Loucy (cell line): ENCODE results near the gene RNF141.

Source experiments
- H2AFZ ChIP-seq: fragments of 200-600 bp; sonication (generic); 2 replicates; pipeline ENCODE4 v1.6.0; 2016; ENCODE audit warnings: antibody characterized with exemption, mild to moderate bottlenecking, low read length, moderate library complexity
- H3F3A ChIP-seq: fragments of 200-600 bp; 2 replicates; pipeline ENCODE4 v1.6.0; 2016; ENCODE audit warnings: antibody characterized with exemption, low read depth, mild to moderate bottlenecking
- H3K27me3 ChIP-seq: fragments of 200-600 bp; sonication (generic); 2 replicates; pipeline ENCODE4 v1.6.1; 2014; ENCODE audit warnings: low read length, mild to moderate bottlenecking; ENCODE audit not compliant: insufficient read depth, poor library complexity, severe bottlenecking
- H3K36me3 ChIP-seq: fragments of 200-600 bp; sonication (generic); 2 replicates; pipeline ENCODE4 v1.6.1; 2016; ENCODE audit warnings: low read length; ENCODE audit not compliant: insufficient read depth
- H3K4me1 ChIP-seq: fragments of 200-600 bp; sonication (generic); 2 replicates; pipeline ENCODE4 v1.5.1; 2014; ENCODE audit warnings: low read length, mild to moderate bottlenecking; ENCODE audit not compliant: insufficient read depth, poor library complexity, severe bottlenecking
- H3K4me2 ChIP-seq: fragments of 200-600 bp; sonication (generic); 2 replicates; pipeline ENCODE4 v1.6.0; 2014; ENCODE audit warnings: antibody characterized with exemption, low read length, low read depth, mild to moderate bottlenecking; ENCODE audit not compliant: poor library complexity, severe bottlenecking
- H3K4me3 ChIP-seq: fragments of 200-600 bp; sonication (generic); 2 replicates; pipeline ENCODE4 v1.5.1; 2014; ENCODE audit warnings: low read length, mild to moderate bottlenecking, mixed read lengths; ENCODE audit not compliant: poor library complexity, severe bottlenecking
- H3K79me2 ChIP-seq: fragments of 200-600 bp; sonication (generic); 2 replicates; pipeline ENCODE4 v1.6.1; 2014; ENCODE audit warnings: low read length; ENCODE audit not compliant: insufficient read depth
- H3K9ac ChIP-seq: fragments of 200-600 bp; sonication (generic); 2 replicates; pipeline ENCODE4 v1.6.0; 2014; ENCODE audit warnings: mild to moderate bottlenecking, low read depth, low read length, moderate library complexity; ENCODE audit not compliant: poor library complexity, severe bottlenecking
- H3K9me2 ChIP-seq: fragments of 200-600 bp; sonication (generic); replicated peaks from 2 replicates; pipeline ENCODE4 v1.6.1; 2016; ENCODE audit warnings: low read depth, low read length, mixed read lengths
- H3K9me3 ChIP-seq: fragments of 200-600 bp; sonication (generic); 2 replicates; pipeline ENCODE4 v1.6.1; 2014; ENCODE audit warnings: mild to moderate bottlenecking, antibody characterized with exemption, low read length, low read depth; ENCODE audit not compliant: insufficient read depth
- H4K20me1 ChIP-seq: fragments of 200-600 bp; sonication (generic); 2 replicates; pipeline ENCODE4 v1.6.0; 2014; ENCODE audit warnings: antibody characterized with exemption, low read length, mild to moderate bottlenecking; ENCODE audit not compliant: insufficient read depth, poor library complexity, severe bottlenecking
- EZH2phosphoT487 ChIP-seq: fragments of 200-600 bp; IDR thresholded peaks from 2 replicates; pipeline ENCODE4 v1.6.1; 2018; ENCODE audit warnings: antibody characterized with exemption, mild to moderate bottlenecking, moderate library complexity, borderline replicate concordance
- TF ChIP-seq, protein P1 (sequence below): fragments of 200-600 bp; sonication (generic); conservative IDR thresholded peaks from 2 replicates; pipeline ENCODE4 v1.5.1; 2014; ENCODE audit warnings: mild to moderate bottlenecking, antibody characterized with exemption, low read length

RNF141 gene

DNA sequence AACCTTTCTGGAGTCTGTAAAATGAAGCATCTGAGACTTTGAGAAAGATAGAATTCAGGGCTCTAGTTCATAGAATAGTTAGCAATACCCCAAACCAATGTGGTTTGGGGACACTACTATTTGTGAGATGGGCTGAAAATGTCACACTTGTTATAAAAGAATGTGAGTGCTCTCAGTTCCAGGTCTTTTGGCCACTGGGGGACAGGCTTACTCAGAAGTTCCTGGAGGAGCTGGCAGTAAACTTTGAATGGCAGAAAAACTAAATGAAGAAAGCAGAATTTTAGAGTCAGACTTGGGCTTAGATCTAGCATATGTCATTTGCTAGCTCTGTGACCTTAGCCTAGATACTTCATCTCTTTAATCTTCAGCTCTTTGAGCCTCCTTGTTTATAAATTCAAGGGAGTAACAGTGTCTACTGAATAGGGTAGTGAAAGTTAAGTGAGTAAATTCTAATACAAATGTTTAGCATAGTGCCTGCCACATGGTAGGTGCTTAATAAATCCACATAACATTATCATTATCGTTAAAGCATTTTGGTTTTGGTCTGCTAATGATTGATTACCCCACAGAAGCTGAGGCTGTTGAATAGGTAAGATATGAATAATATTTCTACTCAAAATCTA is 23.8 kb upstream of the RNF141 start:
- Histone ChIP-seq H3K36me3 (no peaks in the 10 kb centered on the region), H3K4me2 (no peak overlapping the region), H2AFZ (no peak overlapping the region), H3K9ac (no peak overlapping the region), H3K79me2 (no peaks in the 10 kb centered on the region), H3K9me2 (no peaks in the 10 kb centered on the region), H3K9me3 (no peaks in the 10 kb centered on the region), H3K4me1 (peaks cover 4% of the 10 kb centered on the region), H3F3A (no peaks in the 10 kb centered on the region), H3K4me3 (no peak overlapping the region), H4K20me1 (no peaks in the 10 kb centered on the region), H3K27me3 (no peaks in the 10 kb centered on the region)
- TF ChIP-seq, protein P1, sequence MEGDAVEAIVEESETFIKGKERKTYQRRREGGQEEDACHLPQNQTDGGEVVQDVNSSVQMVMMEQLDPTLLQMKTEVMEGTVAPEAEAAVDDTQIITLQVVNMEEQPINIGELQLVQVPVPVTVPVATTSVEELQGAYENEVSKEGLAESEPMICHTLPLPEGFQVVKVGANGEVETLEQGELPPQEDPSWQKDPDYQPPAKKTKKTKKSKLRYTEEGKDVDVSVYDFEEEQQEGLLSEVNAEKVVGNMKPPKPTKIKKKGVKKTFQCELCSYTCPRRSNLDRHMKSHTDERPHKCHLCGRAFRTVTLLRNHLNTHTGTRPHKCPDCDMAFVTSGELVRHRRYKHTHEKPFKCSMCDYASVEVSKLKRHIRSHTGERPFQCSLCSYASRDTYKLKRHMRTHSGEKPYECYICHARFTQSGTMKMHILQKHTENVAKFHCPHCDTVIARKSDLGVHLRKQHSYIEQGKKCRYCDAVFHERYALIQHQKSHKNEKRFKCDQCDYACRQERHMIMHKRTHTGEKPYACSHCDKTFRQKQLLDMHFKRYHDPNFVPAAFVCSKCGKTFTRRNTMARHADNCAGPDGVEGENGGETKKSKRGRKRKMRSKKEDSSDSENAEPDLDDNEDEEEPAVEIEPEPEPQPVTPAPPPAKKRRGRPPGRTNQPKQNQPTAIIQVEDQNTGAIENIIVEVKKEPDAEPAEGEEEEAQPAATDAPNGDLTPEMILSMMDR: peak; percentile 68
- TF ChIP-seq EZH2phosphoT487: no peak

GRCh38 chr11:10564030-10564429 is 23.0 kb upstream of the RNF141 start:
- H3K4me3 ChIP-seq: no peak overlapping the region

GRCh38 chr11:10561947-10562346 is 21.0 kb upstream of the RNF141 start:
- Histone ChIP-seq H2AFZ (no peak overlapping the region), H4K20me1 (no peaks in the 10 kb centered on the region), H3K36me3 (no peaks in the 10 kb centered on the region), H3K4me2 (no peak overlapping the region), H3K4me1 (peaks cover 4% of the 10 kb centered on the region), H3K9me2 (no peaks in the 10 kb centered on the region), H3F3A (no peaks in the 10 kb centered on the region), H3K4me3 (no peak overlapping the region), H3K79me2 (no peaks in the 10 kb centered on the region), H3K9ac (no peak overlapping the region), H3K27me3 (no peaks in the 10 kb centered on the region), H3K9me3 (no peaks in the 10 kb centered on the region)
- TF ChIP-seq, protein P1: no peak
- TF ChIP-seq EZH2phosphoT487: no peak

More at GRCh38 chr11:10564030-10564429, 23.0 kb upstream of the RNF141 start:
- Histone ChIP-seq H2AFZ (no peak overlapping the region), H3K9me2 (no peaks in the 10 kb centered on the region), H3K79me2 (no peaks in the 10 kb centered on the region), H3K4me2 (no peak overlapping the region), H3K9me3 (no peaks in the 10 kb centered on the region), H3K9ac (no peak overlapping the region), H3K4me1 (peaks cover 4% of the 10 kb centered on the region), H3K27me3 (no peaks in the 10 kb centered on the region), H3K36me3 (no peaks in the 10 kb centered on the region), H4K20me1 (no peaks in the 10 kb centered on the region), H3F3A (no peaks in the 10 kb centered on the region)
- TF ChIP-seq, protein P1: no peak
- no peak for TF ChIP-seq EZH2phosphoT487
